SW480 (cell line): ENCODE data around the gene CNKSR2.

Source experiments
- DNase-seq: peaks from one replicate; pipeline ENCODE4 v3.0.0-alpha.2; 2016; ENCODE audit warnings: low spot score

CNKSR2 gene

DNA sequence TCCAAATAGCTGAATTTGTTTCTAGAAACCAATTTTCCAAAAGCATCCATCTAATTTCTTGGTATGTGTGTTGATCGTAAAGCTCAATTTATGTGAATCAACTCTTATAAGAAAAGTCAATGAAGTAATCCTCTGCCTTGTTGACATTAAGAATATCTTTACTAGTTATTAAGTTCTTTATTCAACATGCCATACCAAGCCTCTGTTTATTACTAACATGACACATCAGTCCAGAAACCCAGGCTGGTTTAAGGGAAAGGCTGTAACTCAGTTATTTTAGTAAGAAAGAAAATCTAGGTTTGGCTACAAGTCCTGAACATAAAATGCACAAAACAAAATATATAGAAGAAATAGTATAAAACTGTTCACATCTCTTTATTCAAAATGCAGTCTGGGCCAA lies 235.9 kb downstream of the CNKSR2 start:
- DNase-seq, result no peak

DNA sequence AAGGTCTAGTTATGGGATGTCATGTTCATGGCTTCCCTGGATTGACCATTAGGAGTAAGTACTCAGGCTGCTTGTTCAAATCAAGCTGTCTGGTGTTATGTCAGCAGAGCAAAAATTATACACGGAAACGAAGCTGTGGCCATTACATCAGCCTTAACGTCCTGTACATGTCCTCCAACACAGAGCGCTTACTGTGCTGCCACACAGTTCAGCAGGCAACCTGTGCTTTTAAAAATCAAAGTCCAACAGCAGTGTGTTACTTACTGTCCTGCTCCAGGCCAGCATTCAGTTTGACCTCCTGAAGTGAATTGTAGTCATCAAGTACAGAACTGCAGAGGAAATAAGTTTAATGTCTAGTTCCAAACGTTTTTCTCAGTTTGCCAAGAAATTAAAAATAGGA lies 237.9 kb downstream of the CNKSR2 start:
- no peak for DNase-seq

DNA sequence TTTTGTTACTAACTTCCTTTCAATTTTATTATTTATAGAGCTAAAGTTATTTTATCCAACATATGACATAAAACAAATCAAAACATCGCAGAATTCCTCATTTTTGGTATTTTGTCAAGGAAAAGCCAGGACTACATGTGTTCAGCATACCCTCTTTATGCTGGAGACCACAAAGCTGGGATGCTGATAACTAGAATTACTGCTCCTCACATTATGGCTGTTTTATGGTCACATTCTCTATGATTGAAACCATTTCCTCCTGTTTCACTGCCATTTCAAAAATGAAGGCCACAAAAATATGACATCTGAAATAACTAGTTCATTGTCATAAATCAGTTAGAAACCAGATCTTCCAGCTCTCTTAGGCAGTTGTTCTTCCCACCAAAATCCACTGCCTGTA lies 242.2 kb downstream of the CNKSR2 start:
- DNase-seq, result no peak

DNA sequence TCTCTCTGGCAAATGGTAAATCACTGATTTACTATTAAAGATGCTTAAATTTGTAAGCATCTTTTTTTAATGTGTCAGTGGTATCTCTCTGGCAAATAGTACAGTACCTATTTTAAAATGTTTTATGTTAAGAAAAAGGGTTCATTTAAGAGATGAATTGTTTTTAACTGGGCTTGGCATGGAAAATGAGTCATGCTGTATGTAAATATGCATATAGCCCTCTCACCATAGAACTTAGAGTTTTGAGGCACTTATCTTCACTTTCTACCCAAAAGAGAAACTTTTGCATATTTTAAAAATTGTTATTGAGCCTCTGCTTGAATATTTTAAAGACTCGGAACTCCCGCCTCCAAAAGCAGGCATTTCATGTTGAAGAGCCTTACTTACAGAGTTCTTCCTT lies 246.0 kb downstream of the CNKSR2 start:
- DNase-seq, result no peak

DNA sequence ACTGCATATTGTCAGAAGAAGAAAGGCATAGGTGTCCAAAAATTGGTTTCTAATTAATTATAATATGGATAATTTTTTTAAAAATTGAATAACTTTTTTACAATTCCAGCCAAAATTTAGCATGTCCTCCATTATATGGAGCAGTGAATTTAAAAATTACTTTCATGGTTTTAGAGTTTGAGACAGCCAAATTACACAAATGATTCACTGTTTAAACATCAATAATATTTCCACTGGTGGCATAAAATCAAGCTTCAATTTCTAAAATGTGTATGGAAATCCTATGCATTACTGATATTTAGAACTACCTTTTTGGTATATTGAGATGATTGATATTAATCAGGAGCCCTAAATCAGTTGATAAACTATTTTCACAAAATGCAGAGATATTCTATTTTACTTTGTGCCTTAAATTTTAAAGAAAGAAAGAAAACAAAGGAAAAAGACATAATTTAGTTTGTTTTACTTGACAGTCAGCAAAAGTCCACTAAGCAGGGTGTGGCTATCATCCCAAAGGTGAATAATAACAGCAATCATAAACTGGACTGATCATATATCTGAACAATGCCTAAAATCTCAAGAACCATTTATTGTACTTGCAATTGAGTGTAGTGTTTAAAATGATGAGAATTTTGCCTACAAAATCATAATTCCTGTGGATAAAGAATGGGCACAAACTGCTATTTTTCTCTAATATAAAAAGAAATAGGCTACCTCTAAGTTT lies 249.7 kb downstream of the CNKSR2 start:
- no peak for DNase-seq

DNA sequence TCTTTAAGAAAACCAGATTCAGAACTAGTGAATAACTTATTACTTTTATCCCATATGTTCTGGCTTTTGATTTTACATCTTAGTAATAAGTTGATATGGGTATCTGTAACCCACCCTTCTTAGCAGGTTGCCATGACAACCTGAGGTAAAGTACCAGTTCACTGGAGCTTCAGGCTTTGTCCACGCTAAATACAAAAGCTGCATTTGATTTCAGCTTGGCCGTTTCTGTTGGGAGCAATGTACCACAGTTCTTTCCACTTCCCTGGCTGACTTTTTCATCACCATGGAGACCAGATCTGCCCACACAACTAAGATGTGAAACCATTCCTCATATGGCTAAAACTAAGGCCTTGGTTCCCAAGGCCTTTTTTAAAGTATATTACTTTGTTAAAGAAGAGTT lies 257.8 kb downstream of the CNKSR2 start:
- DNase-seq, result no peak

DNA sequence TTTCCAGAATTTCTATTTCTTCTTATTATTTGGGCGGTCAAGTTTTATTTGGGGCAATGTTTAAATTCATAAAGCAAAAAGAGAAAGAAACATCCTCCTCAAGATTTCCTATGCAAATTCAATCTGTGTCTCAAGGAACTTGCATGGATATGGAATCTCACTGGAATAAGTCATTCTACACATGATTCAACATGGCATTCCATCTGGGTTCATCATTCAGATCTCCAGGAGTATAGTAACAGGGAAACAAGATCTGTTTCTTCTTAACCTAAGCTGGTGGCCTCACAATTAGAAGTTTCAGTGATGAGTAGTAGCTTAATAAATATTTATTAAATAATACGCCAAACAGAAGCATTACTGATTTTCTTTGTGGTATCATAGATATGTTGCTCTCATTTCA lies 264.1 kb downstream of the CNKSR2 start:
- no peak for DNase-seq

DNA sequence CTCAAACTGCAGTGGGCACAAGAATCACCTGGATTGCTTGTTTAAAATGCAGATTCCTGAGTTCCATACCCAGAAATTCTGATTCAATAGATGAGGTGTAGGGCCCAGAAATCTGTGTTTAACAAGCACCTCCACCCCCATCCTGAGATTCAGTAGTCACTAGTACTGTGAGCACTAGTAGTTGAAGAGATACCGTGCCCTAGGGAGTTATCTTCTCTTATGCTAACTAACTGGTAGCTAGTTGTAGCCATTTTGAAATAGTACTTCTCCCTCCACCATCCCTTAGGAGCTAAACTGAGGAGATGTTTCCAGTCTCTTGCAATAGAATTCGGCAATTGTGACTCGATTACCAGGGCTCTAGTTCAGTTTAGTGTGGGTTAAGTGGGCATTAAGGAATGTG lies 265.6 kb downstream of the CNKSR2 start:
- no peak for DNase-seq

DNA sequence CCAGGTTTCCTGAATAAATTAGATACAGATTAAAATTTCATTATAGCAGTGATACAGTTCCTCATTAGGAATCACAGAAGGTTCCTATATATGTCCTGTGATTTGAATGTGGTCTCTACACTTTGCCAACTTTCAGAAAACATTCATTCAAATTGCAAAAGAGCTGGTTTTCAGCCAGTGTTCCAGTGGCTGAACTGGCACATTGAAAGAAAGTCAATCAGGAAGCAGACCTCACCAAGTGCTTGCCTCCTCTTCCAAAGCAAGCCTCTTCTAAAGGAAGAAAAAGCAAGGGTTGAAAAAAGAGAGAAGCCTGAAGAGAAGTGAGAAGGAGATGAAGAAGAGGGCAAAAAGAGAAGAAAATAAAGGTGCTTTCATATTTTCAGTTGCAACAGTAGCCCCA lies 271.2 kb downstream of the CNKSR2 start:
- no peak for DNase-seq

DNA sequence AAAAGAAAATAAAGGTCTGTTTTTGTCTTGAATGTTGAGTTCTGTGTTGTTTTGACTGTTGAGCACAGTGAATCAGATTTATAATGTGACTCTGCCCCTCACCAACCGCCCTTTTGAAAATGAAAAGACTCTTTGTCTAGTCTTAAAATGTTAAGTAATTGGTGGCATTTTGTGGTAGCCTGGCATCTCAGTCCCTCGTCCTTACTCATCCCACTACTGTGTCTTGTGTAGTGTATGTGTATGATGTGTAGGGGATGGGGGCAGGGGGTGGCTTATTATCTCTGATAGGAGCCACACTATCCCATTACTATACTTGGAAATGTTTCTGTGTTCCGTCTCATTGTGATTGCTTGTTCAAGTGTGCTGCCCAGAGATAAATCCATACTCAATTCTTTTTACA lies 271.7 kb downstream of the CNKSR2 start:
- no peak for DNase-seq

DNA sequence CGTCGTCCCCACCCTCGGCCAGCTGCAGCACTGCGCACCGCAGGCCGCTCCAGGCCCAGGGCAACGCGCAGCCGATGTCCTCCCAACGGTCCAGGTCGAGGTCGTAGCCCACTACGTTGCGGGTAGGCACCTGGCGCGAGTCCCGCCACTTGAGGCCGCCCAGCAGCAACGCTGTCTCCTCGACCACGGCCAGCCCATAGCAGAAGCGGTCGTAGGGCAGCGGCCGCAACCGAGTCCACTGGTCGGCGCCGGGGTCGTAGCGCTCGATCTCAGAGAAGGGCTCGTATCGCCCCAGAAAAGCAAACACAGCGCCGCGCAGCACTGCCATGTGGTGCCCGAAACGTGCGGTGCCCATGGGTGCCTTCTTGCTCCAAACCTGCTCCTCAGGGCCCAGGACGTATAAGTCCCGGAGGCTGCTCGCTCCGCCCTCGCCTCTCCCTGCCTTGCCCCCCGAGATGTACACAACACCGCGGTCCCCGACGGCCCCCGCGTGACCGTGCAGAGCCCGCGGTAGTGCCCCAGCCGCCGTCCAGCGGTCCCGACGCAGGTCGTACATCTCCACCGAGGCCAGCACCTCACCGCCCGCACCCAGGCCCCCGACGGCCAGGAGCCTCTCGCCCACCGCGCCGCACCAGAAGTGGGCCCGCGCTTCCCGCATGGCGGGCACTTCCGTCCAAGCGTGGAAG lies 281.8 kb downstream of the CNKSR2 start:
- DNase-seq, result no peak

DNA sequence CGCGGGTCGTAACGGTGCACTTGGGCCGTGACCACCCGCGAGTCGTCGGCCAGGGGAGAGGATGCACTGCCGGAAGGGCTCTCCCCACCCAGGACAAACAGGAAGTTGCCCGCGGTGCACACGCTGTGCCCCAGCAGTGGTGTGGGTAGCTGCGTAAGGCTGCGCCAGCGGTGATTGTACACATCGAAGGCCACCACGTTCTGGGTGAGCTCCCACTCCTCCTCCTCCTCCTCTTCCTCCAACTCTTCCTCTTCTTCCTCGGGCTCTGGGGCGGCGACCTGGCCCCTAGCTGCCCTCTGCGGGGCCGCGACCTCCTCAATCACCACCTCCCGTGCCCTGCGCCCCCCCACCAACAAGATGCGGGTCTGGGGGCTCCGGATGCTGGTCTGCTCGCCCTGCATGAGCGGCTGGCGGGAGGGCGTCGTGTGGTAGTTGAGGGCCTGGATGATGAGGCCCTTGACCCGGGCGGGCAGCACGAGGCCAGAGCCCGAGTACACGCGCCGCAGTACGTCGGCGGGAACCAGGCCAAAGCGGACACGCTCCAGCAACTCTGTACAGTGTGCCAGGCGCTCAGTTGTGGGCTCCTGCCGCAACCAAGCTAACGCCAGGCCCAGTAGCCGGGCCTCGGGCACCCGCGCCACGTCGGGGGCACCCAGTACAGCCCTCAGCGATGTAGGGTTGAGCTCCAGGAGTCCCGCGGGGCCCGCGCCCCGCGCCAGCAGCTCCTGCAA lies 282.5 kb downstream of the CNKSR2 start:
- DNase-seq, result no peak

DNA sequence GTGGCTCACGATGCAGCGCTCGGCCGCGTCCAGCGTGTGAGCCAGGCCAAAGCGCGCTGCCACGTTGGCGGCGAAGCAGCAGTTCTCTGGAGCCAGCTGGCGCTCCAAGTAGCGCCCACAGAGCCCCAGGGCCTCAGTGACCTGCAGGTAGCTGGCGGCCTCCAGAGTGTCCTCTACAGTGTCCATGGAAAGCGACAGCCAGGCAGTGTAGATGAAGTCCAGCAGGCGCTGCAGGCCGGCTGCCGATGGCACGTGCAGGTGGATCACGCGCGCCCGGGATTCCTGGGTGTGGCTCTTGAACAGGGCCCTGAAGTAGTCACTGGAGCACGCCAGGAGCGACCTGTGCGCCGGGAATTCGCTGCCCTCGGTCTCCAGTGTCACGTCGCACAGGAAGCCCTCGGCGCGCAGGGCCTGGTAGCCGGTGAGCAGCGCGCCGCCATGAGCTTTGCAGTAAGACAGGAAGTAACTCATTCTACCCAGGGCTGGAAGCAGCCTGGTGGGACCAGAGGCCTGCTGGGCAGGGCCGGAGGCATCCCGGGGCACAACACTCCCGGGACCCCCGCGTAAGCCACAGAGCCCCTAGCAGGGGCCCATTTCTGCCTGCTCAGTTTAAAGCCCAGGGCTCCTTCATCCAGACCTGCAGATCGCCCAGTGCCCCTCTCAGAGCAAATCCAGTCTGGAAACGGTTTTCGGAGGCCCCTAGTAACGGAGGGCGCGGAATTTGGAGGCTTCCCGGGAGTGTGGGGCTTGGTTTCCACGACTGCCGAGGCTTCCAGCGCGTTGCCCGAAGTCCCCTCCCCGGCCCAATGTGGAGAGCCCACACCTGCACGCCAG lies 283.3 kb downstream of the CNKSR2 start:
- DNase-seq, result no peak

DNA sequence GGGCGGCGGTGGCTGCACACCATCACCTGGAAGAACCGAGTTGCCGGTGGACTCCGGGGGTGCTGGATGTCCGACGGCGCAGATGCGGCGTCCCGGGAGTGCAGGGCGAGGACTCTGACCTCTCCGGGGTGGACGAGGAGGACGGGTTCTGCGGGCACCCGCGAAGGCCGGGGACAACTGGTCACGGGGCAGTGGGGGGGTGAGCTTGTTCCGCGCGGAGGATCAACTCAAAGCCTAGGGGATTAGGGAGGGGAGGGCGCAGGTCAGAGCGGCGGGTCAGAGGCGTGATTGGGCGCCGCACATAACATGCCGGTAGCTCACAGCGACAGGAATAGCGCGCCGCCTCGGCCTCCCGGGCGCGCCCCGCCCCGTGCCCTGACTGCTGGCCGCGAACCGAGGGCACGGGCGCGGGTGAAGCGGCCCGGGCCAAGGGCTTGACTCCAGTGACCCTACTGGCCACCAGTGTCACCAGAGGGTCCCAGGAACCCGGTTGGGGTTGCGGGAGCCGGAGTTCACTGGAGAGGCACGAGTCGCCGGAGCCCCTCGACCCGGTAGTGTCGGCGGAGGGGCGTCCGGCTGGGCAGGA lies 284.0 kb downstream of the CNKSR2 start, which contains the start of gene KLHL34:
TSS of gene KLHL34 (minus strand) at position 179 of the 586 bp plus-strand sequence. CDS start 542 bp downstream, outside the sequence.
- no peak for DNase-seq

DNA sequence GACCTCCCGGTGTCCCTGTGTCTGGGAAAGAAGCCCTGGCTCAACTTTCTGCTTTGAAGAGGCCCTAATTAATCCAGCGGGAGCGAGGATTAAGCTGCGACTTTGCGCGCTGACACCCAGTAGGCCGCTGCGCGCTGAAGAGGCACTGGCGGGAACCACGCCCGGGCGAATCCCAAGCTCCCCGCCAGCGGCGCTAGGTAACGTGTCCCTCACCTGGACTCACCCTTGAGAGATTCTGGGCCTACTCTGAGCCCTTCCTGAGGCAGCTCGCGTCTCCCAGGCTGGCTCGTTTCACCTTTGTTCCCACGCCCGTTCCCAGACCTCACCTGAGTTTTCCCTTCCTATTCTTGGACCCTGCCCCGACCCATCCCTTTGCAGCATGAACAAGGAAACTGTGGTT lies 284.5 kb downstream of the CNKSR2 start:
- no peak for DNase-seq

DNA sequence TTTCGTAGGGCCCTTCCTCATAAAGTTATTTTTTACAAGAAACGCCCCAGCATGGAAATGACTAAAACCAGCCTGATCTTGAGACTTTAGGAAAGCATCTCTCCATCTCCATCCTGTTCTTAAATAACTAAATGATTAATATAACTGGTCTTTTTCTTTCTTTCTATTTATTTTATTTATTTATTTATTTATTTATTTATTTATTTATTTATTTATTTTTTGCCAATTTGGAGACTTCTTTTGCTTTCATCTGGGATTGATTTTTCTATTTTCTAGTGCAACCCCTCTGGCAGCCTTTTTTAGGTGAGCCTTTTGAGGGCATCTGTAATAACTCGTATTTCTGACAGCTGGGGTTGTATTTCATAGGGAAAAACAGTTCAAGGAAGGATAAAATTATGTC lies 285.1 kb downstream of the CNKSR2 start:
- DNase-seq, result no peak

DNA sequence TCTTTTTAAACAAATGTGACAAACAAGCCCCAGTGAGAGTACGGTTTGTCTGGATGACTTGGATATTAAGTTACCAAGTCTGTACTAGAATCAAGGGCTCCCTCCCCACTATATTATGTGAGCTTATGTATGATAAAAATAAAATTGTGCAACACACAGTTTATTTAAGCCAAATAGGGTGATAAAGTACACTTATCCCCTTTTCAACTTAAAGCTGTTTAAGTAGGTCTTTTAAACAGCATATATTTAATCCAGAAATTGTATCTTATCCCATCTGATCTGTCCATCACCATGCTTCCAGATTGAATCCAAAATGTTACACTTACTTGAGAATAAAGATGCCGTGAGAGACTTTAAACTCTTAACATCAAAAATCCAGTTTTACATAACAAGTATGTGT lies 285.9 kb downstream of the CNKSR2 start:
- no peak for DNase-seq

DNA sequence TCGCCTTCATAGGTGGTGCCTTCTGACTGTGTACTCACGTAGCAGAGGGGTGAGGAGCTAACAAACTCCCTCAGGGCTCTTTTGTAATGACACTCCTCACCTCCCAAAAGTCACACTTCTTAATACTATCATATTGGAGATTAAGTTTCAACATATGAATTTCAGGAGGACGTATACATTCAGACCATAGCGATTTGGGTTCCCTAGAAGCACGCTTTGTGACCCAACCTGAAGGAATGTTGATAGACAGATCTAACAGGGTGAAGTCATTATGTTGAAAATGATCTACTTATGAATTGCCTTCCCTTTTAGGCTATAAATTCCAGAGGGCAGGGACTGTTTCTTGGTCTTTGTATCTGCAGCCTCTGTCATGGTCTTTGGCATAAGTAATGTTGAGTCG lies 287.1 kb downstream of the CNKSR2 start:
- DNase-seq, result no peak

DNA sequence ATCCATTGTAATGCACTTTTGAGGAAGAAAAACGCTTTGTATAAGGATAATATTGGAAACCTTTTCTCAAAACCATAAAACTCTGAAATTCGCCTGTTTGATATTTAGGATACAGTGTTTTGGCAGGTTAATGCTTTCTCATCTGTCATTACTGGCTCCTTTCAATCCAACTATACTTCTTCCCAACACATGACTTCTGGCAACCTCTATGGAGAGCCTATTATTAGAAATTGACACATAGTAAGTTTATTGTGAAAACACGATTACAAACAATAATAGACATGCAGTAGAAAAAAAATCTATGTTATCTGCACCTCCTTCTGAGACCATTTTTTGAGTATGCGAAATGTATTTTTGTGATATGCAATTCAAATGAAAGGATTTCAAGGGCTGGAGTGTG lies 288.5 kb downstream of the CNKSR2 start:
- no peak for DNase-seq

DNA sequence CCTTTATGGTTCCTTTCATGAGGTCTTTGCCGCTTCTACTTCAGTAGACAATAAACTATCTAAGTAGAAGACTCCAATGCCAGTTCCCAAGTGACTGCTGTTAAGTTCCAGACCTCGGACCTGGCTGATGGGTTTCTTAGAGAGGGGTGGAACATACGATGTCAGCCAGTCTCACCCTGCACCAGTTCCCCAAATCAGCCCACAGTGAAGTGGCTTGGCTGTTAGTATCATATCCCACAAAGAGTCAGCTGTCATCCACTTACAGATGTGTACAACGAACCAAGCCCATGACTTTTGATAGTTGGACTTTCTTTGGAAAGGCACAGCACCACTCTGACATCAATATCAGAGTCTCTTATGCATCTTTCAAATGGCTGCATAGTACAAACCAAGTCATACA lies 292.0 kb downstream of the CNKSR2 start:
- no peak for DNase-seq

DNA sequence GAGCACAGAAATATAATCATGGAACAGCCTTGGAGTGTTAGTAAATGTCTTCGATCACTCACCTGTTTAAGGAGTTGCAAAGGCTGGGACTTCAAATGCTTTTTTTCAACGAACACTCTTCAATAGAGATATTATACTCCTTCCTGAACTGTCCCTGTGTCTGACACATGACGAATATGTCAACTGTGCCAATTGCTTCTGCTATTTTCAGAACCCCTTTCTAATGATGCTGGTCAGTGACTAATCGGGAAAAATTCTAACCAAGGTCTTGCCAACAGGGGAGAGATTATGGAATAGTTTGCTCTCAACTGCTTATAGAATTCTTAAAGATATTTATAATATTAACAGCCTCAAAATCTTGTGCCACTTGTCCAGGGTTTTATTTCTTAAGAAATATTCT lies 292.5 kb downstream of the CNKSR2 start:
- DNase-seq, result no peak
